Measurements from ENCODE around the gene RNF6. TPM values are rescaled to one million over a fixed set of nuclear protein-coding genes. Genes with fewer than 3 reads are reported as not detected.

Gene RNF6
- total RNA-seq, 2 donors from 2014 or later: 18.1 to 20.4 TPM

- Mint-ChIP-seq H3K9me3 (peaks cover 2% of the 10 kb centered on the region), H3K36me3 (ENCODE audit: low read depth) (peaks cover 4% of the 10 kb centered on the region), H3K27ac (no peak overlapping the region), H3K4me1 (peaks cover 25% of the 10 kb centered on the region), H3K4me3 (no peak overlapping the region), H3K27me3 (ENCODE audit: insufficient read depth) (no peaks in the 10 kb centered on the region)
- DNase-seq: no peak
- WGBS, 2 experiments (ENCODE audit: insufficient coverage in 1 of 2, insufficient read length in 1 of 2): 80 to 90% methylated on average over 1 of the region's 2 CpGs
- Histone ChIP-seq H3K4me1 (ENCODE audit: control insufficient read depth, insufficient read depth, low read length) (no peaks in the 10 kb centered on the region), H3K9me3 (ENCODE audit: control insufficient read depth, low read length) (no peaks in the 10 kb centered on the region), H3K36me3 (ENCODE audit: control insufficient read depth, insufficient read depth, low read length) (no peaks in the 10 kb centered on the region), H3K27ac (ENCODE audit: low read depth, low read length) (no peak overlapping the region), H3K27me3 (ENCODE audit: control insufficient read depth, insufficient read depth, low read length, poor library complexity, severe bottlenecking) (no peaks in the 10 kb centered on the region), H3K4me3 (ENCODE audit: low read length) (no peak overlapping the region), H3K9ac (ENCODE audit: extremely low read depth, low read length, poor library complexity, severe bottlenecking) (no peak overlapping the region)
- TF ChIP-seq, protein P1, sequence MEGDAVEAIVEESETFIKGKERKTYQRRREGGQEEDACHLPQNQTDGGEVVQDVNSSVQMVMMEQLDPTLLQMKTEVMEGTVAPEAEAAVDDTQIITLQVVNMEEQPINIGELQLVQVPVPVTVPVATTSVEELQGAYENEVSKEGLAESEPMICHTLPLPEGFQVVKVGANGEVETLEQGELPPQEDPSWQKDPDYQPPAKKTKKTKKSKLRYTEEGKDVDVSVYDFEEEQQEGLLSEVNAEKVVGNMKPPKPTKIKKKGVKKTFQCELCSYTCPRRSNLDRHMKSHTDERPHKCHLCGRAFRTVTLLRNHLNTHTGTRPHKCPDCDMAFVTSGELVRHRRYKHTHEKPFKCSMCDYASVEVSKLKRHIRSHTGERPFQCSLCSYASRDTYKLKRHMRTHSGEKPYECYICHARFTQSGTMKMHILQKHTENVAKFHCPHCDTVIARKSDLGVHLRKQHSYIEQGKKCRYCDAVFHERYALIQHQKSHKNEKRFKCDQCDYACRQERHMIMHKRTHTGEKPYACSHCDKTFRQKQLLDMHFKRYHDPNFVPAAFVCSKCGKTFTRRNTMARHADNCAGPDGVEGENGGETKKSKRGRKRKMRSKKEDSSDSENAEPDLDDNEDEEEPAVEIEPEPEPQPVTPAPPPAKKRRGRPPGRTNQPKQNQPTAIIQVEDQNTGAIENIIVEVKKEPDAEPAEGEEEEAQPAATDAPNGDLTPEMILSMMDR (conservative IDR thresholded peaks at IDR 0.05): no peak
These were observed 40.0 kb upstream of the RNF6 start for GRCh38 chr13:26262156-26262555.

DNA sequence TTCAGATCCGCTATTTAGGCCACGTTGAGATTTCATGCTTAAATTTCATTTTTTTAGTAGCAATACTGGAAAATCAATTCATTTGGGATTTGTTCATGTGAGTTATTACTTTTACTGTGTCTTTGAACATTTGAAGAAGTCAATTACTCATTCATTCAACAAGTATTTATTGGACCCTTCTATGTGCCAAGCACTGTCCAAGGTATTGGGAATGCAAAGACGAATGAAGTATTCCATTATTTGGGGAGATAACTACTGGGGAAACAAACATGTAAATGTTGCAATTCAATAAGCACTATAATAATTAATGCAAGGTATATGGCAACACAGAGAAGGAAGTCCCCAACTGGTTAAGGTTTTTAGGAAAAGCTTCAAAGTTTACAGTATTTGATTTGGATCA is 37.5 kb upstream of the RNF6 start:
- DNase-seq: no peak
- Histone ChIP-seq H3K27ac (ENCODE audit: low read depth, low read length) (no peak overlapping the region), H3K4me1 (ENCODE audit: control insufficient read depth, insufficient read depth, low read length) (peaks cover 6% of the 10 kb centered on the region), H3K27me3 (ENCODE audit: control insufficient read depth, insufficient read depth, low read length, poor library complexity, severe bottlenecking) (no peaks in the 10 kb centered on the region), H3K9ac (ENCODE audit: extremely low read depth, low read length, poor library complexity, severe bottlenecking) (no peak overlapping the region), H3K9me3 (ENCODE audit: control insufficient read depth, low read length) (no peaks in the 10 kb centered on the region), H3K4me3 (ENCODE audit: low read length) (no peak overlapping the region), H3K36me3 (ENCODE audit: control insufficient read depth, insufficient read depth, low read length) (no peaks in the 10 kb centered on the region)
- WGBS, 2 experiments (ENCODE audit: insufficient coverage in 1 of 2, insufficient read length in 1 of 2): 92 to 98% methylated on average over 2 to 3 of the region's 3 CpGs
- TF ChIP-seq, protein P1 (conservative IDR thresholded peaks at IDR 0.05): no peak
- Mint-ChIP-seq H3K36me3 (ENCODE audit: low read depth) (peaks cover 4% of the 10 kb centered on the region), H3K9me3 (peaks cover 2% of the 10 kb centered on the region), H3K27me3 (ENCODE audit: insufficient read depth) (no peaks in the 10 kb centered on the region), H3K4me3 (no peak overlapping the region), H3K4me1 (peaks cover 32% of the 10 kb centered on the region), H3K27ac (no peak overlapping the region)

GRCh38 chr13:26257049-26257448 is 34.9 kb upstream of the RNF6 start:
- no peak overlapping the region for H3K9ac ChIP-seq (ENCODE audit: extremely low read depth, low read length, poor library complexity, severe bottlenecking)
- TF ChIP-seq, protein P1 (conservative IDR thresholded peaks at IDR 0.05): no peak
- peaks cover 6% of the 10 kb centered on the region for H3K4me1 ChIP-seq (ENCODE audit: control insufficient read depth, insufficient read depth, low read length)
- 70 to 75% methylated on average over 1 to 2 of the region's 2 CpGs for WGBS, 2 experiments (ENCODE audit: insufficient coverage in 1 of 2, insufficient read length in 1 of 2)
- H3K4me3 ChIP-seq (ENCODE audit: low read length): peak overlapping the region; percentile 90
- Mint-ChIP-seq H3K36me3 (ENCODE audit: low read depth) (no peaks in the 10 kb centered on the region), H3K27me3 (ENCODE audit: insufficient read depth) (no peaks in the 10 kb centered on the region), H3K4me3 (peak overlapping the region; percentile 22), H3K4me1 (peaks cover 35% of the 10 kb centered on the region), H3K9me3 (no peaks in the 10 kb centered on the region), H3K27ac (no peak overlapping the region)
- H3K27ac ChIP-seq (ENCODE audit: low read depth, low read length): no peak overlapping the region
- no peak for DNase-seq
- no peaks in the 10 kb centered on the region for H3K27me3 ChIP-seq (ENCODE audit: control insufficient read depth, insufficient read depth, low read length, poor library complexity, severe bottlenecking)
- H3K36me3 ChIP-seq (ENCODE audit: control insufficient read depth, insufficient read depth, low read length): no peaks in the 10 kb centered on the region
- H3K9me3 ChIP-seq (ENCODE audit: control insufficient read depth, low read length): no peaks in the 10 kb centered on the region

All from endodermal cell (in vitro differentiated cells).